HepG2 (cell line): ENCODE data around the gene NOCT. TPM values are rescaled to one million over a fixed set of nuclear protein-coding genes. Genes with fewer than 3 reads are reported as not detected.

ENCODE experiments used
- CREB1 ChIP-seq, 2 experiments: fragments of 450-650 bp in 1 of 2; IDR thresholded peaks; 2 replicates each; pipeline ENCODE4 v1.6.1; 2016 to 2017; ENCODE audit warnings: control low read depth in 1 of 2, mild to moderate bottlenecking in 1 of 2, missing compliant biosample characterization in 1 of 2, missing genetic modification characterization in 1 of 2
- E2F1 ChIP-seq: sonication (generic); formaldehyde crosslinking; IDR thresholded peaks from 2 replicates; pipeline ENCODE4 v1.5.0; 2020; ENCODE audit warnings: missing genetic modification reagents
- RAD51 ChIP-seq: fragments of 450-650 bp; IDR thresholded peaks from 2 replicates; pipeline ENCODE4 v1.6.1; 2016; ENCODE audit warnings: borderline replicate concordance
- RORA ChIP-seq: sonication (generic); formaldehyde crosslinking; IDR thresholded peaks from 2 replicates; pipeline ENCODE4 v1.5.0; 2020; ENCODE audit warnings: mild to moderate bottlenecking, missing genetic modification reagents, moderate library complexity
- SRSF9 ChIP-seq: fragments of 200-400 bp; formaldehyde crosslinking; IDR thresholded peaks from 2 replicates; pipeline ENCODE4 v1.6.1; 2018; ENCODE audit warnings: borderline replicate concordance, mild to moderate bottlenecking, low read depth, low read length; ENCODE audit not compliant: insufficient read depth, poor library complexity, severe bottlenecking
- STAT6 ChIP-seq: sonication (generic); formaldehyde crosslinking; IDR thresholded peaks from 2 replicates; pipeline ENCODE4 v1.4.0; 2020; ENCODE audit warnings: missing genetic modification reagents, mild to moderate bottlenecking, borderline replicate concordance
- ZBTB10 ChIP-seq: sonication (generic); formaldehyde crosslinking; IDR thresholded peaks from 2 replicates; pipeline ENCODE4 v1.4.0; 2020; ENCODE audit warnings: missing genetic modification reagents, borderline replicate concordance
- ZNF142 ChIP-seq: sonication (generic); formaldehyde crosslinking; IDR thresholded peaks from 2 replicates; pipeline ENCODE4 v1.4.0; 2020; ENCODE audit warnings: missing genetic modification reagents
- ZNF18 ChIP-seq: sonication (generic); formaldehyde crosslinking; IDR thresholded peaks from 2 replicates; pipeline ENCODE4 v1.8.0; 2022; ENCODE audit warnings: mild to moderate bottlenecking, missing genetic modification reagents; ENCODE audit not compliant: insufficient replicate concordance
- ZNF780A ChIP-seq: sonication (generic); formaldehyde crosslinking; IDR thresholded peaks from 2 replicates; pipeline ENCODE4 v1.8.0; 2022; ENCODE audit warnings: mild to moderate bottlenecking, missing genetic modification reagents, moderate library complexity
- ZNF850 ChIP-seq: sonication (generic); formaldehyde crosslinking; conservative IDR thresholded peaks from 2 replicates; pipeline ENCODE4 v1.9.0; 2021; ENCODE audit warnings: mild to moderate bottlenecking, missing genetic modification reagents
- polyA plus RNA-seq, 8 experiments: library from polyadenylated mRNA; depleted of rRNA in 3 of 8; stranded (reverse) in 7 of 8; unstranded in 1 of 8; fragments of >200 nt; fragmentation: Illumina TruSeq in 4 of 8; extraction: Trizol in 4 of 8; gene quantifications; 2 replicates each; pipeline versions ENCODE4 v1.2.1 to v1.2.3, GENCODE V29; 2011 to 2016; ENCODE audit warnings: low read depth in 4 of 8, missing spikeins in 1 of 8, mixed read lengths in 1 of 8; ENCODE audit not compliant: insufficient read depth in 1 of 8
- total RNA-seq, 5 experiments: library from RNA; depleted of rRNA; stranded (reverse); fragments of >200 nt; fragmentation: Illumina TruSeq; extraction: Trizol; gene quantifications; 2 replicates each; pipeline ENCODE4 v1.2.3, GENCODE V29; 2016; ENCODE audit warnings: low read depth in 1 of 5

Gene NOCT
- total and polyA plus RNA-seq, 2 of the 13 experiments (the other 11 are each of a cell fraction or from before 2014, with no cell fraction given) = 3.6 to 13.1 TPM

- TF ChIP-seq ZNF850 = no peak
- TF ChIP-seq E2F1 = no peak
- no peak for TF ChIP-seq CREB1 (IDR thresholded peaks at IDR 0.05)
- no peak; the same call in 1 of the 2 replicates for TF ChIP-seq CREB1 (CRISPR knock-in tag; IDR thresholded peaks at IDR 0.05)
- no peak for TF ChIP-seq RORA (CRISPR knock-in tag)
- no peak for TF ChIP-seq ZBTB10 (CRISPR knock-in tag)
- no peak for TF ChIP-seq RAD51
- no peak for TF ChIP-seq ZNF18
- no peak for TF ChIP-seq ZNF142 (CRISPR knock-in tag)
- no peak for TF ChIP-seq STAT6 (CRISPR knock-in tag)
- no peak for TF ChIP-seq ZNF780A (CRISPR knock-in tag)
- no peak for TF ChIP-seq SRSF9
Observed at GRCh38 chr4:138981930-138982390, 33.6 kb upstream of the NOCT start (continued).
